ENCODE data around the gene MYF6. TPM values are rescaled to one million over a fixed set of nuclear protein-coding genes. Genes with fewer than 3 reads are reported as not detected.
A peak's percentile ranks its signal among the peaks of the same experiment; 100 is the strongest.

Gene MYF6
- total and polyA plus RNA-seq, 4 donors: not detected

DNA sequence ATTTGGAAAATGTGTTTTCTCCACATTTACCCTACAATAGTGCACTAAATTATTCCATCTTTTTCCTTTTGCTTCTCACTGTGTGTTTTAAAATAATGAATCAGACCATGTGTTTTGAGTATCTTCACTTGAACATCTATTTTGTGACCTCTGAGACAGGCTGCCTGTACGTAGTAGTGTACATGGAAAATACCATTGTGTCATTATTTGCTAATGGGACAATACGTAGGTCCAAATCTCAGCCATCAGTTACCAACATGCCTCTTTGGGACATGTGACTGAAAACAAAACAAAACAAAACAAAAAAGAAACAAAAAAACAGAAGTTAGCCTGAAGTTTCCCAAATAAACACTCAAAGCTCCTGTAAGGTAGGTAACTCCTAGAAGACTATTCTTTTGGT lies 7.1 kb upstream of the MYF6 start:
- 86 to 88% methylated on average over 2 of the region's 2 CpGs for WGBS, 2 donors
- intact Hi-C loops (cut with DNase I): no loop called here
- no peak for ATAC-seq (ENCODE audit: low FRiP score)
- no peak for DNase-seq
- H3K36me3 ChIP-seq (ENCODE audit: control insufficient read depth in 1 of 2, insufficient read depth in 2 of 2, low read length in 1 of 2): no peaks in the 10 kb centered on the region
- no peak overlapping the region for H3K4me3 ChIP-seq (ENCODE audit: low read length in 2 of 2)
- H3K27me3 ChIP-seq (ENCODE audit: control insufficient read depth in 1 of 2, insufficient read depth in 2 of 2, low read length in 1 of 2): no peaks in the 10 kb centered on the region
- no peaks in the 10 kb centered on the region for H3K4me1 ChIP-seq (ENCODE audit: control insufficient read depth in 1 of 2, insufficient read depth in 2 of 2, low read length in 2 of 2)
- H3K9me3 ChIP-seq (ENCODE audit: control insufficient read depth, low read length): no peaks in the 10 kb centered on the region
- no peak overlapping the region for H3K27ac ChIP-seq (ENCODE audit: low read depth in 1 of 2, low read length in 2 of 2)

DNA sequence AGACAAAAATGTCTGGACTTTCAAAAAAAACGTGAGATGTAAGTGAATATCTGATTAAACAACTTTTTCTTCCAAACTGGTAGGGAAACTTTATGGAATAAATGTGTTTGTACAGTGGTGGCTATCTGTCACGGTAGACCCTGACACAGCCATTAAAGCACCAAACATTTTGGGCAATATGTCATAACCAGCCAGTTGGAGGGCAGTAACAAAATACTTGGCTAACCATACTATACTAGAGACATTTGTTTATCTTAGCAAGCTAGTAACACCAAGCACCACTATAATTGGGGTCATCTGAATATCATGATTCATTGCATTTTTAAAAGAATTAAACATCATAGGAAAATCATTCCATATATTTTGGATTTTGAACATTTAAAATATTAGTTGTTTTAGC lies 6.0 kb upstream of the MYF6 start:
- no peaks in the 10 kb centered on the region for H3K36me3 ChIP-seq (ENCODE audit: control insufficient read depth in 1 of 2, insufficient read depth in 2 of 2, low read length in 1 of 2)
- no peak overlapping the region for H3K27ac ChIP-seq (ENCODE audit: low read depth in 1 of 2, low read length in 2 of 2)
- no peak overlapping the region for H3K4me3 ChIP-seq (ENCODE audit: low read length in 2 of 2)
- no peak for DNase-seq
- H3K27me3 ChIP-seq (ENCODE audit: control insufficient read depth in 1 of 2, insufficient read depth in 2 of 2, low read length in 1 of 2): no peaks in the 10 kb centered on the region
- H3K4me1 ChIP-seq (ENCODE audit: control insufficient read depth in 1 of 2, insufficient read depth in 2 of 2, low read length in 2 of 2): no peaks in the 10 kb centered on the region
- 22 to 35% methylated on average over 2 of the region's 2 CpGs for WGBS, 2 donors
- no peaks in the 10 kb centered on the region for H3K9me3 ChIP-seq (ENCODE audit: control insufficient read depth, low read length)
- ATAC-seq (ENCODE audit: low FRiP score): no peak
- intact Hi-C loops (cut with DNase I): no loop called here

DNA sequence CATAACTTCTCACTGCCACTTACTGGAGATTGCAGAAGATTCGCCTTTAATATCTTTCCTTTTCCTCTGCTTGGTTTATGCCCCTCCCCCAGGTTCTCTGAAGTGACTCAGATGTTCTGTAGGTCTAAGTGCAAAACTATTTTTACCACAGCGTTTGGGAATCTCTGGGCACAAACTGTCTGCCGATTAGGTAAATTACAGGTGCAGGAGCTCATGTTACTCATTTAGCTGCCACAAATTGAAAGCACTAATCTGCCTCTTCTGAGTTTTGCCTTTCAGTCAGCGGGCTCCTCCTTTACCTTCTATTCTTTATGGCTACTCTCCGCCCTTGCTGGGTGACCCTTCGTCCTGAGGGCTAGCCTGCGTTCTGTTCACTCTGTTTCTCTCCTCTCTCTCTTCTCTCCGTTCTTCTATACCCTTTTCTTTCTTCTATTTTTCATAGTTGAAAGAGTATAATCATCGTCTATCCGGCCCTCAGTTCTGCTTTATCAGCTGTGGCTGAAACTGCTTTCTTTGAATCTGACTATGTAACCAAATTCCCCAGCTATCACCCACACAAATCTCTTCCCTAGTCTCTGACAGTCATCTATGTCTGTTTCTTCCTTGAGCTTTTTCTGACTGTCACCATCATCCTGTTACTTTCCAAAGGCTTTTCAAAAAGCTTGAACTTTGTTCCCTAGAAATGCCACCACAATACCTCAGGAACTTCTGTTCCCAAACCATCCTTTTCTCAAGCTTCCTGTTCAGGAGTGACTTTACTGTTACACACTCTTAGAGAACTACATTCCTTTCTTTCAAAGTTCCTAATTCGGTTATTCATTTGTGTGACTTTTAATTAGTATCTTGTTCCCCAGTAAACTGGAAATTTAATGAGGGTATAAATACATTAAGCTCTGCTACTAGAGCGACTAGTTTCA lies 4.3 kb upstream of the MYF6 start:
- DNase-seq (no peak), ATAC-seq (ENCODE audit: low FRiP score) (no peak)
- Histone ChIP-seq H3K36me3 (ENCODE audit: control insufficient read depth in 1 of 2, insufficient read depth in 2 of 2, low read length in 1 of 2) (no peaks in the 10 kb centered on the region), H3K27me3 (ENCODE audit: control insufficient read depth in 1 of 2, insufficient read depth in 2 of 2, low read length in 1 of 2) (no peaks in the 10 kb centered on the region), H3K27ac (ENCODE audit: low read depth in 1 of 2, low read length in 2 of 2) (no peak overlapping the region), H3K4me3 (ENCODE audit: low read length in 2 of 2) (no peak overlapping the region), H3K4me1 (ENCODE audit: control insufficient read depth in 1 of 2, insufficient read depth in 2 of 2, low read length in 2 of 2) (no peaks in the 10 kb centered on the region), H3K9me3 (ENCODE audit: control insufficient read depth, low read length) (no peaks in the 10 kb centered on the region)
- intact Hi-C loops (cut with DNase I): no loop called here
- 61% methylated on average over 12 of the region's 12 CpGs for WGBS, 2 donors

DNA sequence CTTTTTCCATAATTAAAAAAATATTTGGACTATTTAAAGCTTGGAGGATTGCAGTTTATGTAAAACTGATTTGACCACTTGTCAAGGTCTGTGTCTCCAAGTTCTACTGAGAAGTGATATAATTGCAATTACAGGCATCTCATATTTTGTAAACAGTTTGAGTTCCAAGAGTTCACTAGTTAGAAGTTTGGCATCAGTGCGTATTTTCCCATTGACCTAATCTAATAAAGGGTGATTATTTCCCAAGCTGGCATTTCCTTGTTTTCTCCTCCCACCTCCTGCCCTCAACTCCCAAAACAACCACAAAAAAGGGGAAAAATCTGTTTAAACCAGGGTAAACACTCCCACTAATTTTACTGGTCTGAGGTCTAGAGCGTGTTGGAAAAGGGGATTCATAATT lies 3.0 kb upstream of the MYF6 start:
- H3K4me1 ChIP-seq (ENCODE audit: control insufficient read depth in 1 of 2, insufficient read depth in 2 of 2, low read length in 2 of 2): no peaks in the 10 kb centered on the region
- no peaks in the 10 kb centered on the region for H3K27me3 ChIP-seq (ENCODE audit: control insufficient read depth in 1 of 2, insufficient read depth in 2 of 2, low read length in 1 of 2)
- intact Hi-C loops (cut with DNase I): no loop called here
- H3K9me3 ChIP-seq (ENCODE audit: control insufficient read depth, low read length): peaks cover 1% of the 10 kb centered on the region
- H3K27ac ChIP-seq (ENCODE audit: low read depth in 1 of 2, low read length in 2 of 2): no peak overlapping the region
- 85 to 88% methylated on average over 2 of the region's 2 CpGs for WGBS, 2 donors
- DNase-seq (no peak), ATAC-seq (ENCODE audit: low FRiP score) (no peak)
- no peak overlapping the region for H3K4me3 ChIP-seq (ENCODE audit: low read length in 2 of 2)
- no peaks in the 10 kb centered on the region for H3K36me3 ChIP-seq (ENCODE audit: control insufficient read depth in 1 of 2, insufficient read depth in 2 of 2, low read length in 1 of 2)

DNA sequence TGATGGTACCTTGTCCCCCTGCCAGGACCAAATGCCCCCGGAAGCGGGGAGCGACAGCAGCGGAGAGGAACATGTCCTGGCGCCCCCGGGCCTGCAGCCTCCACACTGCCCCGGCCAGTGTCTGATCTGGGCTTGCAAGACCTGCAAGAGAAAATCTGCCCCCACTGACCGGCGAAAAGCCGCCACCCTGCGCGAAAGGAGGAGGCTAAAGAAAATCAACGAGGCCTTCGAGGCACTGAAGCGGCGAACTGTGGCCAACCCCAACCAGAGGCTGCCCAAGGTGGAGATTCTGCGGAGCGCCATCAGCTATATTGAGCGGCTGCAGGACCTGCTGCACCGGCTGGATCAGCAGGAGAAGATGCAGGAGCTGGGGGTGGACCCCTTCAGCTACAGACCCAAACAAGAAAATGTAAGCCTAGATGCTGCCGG lies 410 bp downstream of the MYF6 start:
- H3K4me3 ChIP-seq (ENCODE audit: low read length in 2 of 2): no peak overlapping the region
- intact Hi-C loops (cut with DNase I): no loop called here
- ATAC-seq (ENCODE audit: low FRiP score): no peak

DNA sequence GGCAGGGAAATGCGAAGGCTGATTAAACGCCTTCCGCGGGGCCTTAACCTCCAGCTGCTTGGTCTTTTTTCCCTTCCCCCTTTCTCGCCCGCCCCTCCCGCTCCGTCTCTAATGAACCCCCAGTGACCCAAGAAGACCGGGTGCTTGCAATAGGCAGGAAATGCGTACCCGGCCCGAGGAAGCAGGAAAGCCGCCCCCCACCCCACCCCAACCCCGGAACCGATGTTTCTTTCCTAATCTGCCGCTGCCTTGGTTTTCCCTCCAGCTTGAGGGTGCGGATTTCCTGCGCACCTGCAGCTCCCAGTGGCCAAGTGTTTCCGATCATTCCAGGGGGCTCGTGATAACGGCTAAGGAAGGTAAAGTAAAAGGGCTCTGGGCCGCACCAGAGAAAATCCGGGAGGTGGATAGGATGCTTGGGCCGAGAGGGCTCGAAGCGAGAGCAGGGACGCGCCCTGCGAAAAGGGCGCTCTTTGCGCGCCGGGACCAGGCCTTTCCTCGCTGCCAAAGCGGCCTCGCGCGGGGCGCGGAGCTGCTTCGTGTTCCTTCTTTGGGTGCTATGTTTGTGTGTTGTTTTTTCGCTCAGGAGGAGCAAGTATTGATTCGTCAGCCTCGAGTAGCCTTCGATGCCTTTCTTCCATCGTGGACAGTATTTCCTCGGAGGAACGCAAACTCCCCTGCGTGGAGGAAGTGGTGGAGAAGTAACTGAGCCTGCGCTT lies 983 bp downstream of the MYF6 start:
- H3K36me3 ChIP-seq (ENCODE audit: control insufficient read depth in 1 of 2, insufficient read depth in 2 of 2, low read length in 1 of 2): no peaks in the 10 kb centered on the region
- intact Hi-C loops (cut with DNase I): no loop called here
- no peaks in the 10 kb centered on the region for H3K4me1 ChIP-seq (ENCODE audit: control insufficient read depth in 1 of 2, insufficient read depth in 2 of 2, low read length in 2 of 2)
- H3K27me3 ChIP-seq (ENCODE audit: control insufficient read depth in 1 of 2, insufficient read depth in 2 of 2, low read length in 1 of 2): no peaks in the 10 kb centered on the region
- DNase-seq (peak in 1 of 2 donors; percentile 24), ATAC-seq (ENCODE audit: low FRiP score) (no peak)
- H3K9me3 ChIP-seq (ENCODE audit: control insufficient read depth, low read length): peaks cover 1% of the 10 kb centered on the region
- no peak overlapping the region for H3K4me3 ChIP-seq (ENCODE audit: low read length in 2 of 2)
- 15 to 23% methylated on average over 50 of the region's 50 CpGs for WGBS, 2 donors
- no peak overlapping the region for H3K27ac ChIP-seq (ENCODE audit: low read depth in 1 of 2, low read length in 2 of 2)

More for the DNA sequence above, 410 bp downstream of the MYF6 start:
- Histone ChIP-seq H3K36me3 (ENCODE audit: control insufficient read depth in 1 of 2, insufficient read depth in 2 of 2, low read length in 1 of 2) (no peaks in the 10 kb centered on the region), H3K27ac (ENCODE audit: low read depth in 1 of 2, low read length in 2 of 2) (no peak overlapping the region), H3K4me1 (ENCODE audit: control insufficient read depth in 1 of 2, insufficient read depth in 2 of 2, low read length in 2 of 2) (no peaks in the 10 kb centered on the region), H3K9me3 (ENCODE audit: control insufficient read depth, low read length) (peaks cover 1% of the 10 kb centered on the region), H3K27me3 (ENCODE audit: control insufficient read depth in 1 of 2, insufficient read depth in 2 of 2, low read length in 1 of 2) (no peaks in the 10 kb centered on the region)
- 66 to 75% methylated on average over 21 of the region's 21 CpGs for WGBS, 2 donors
- DNase-seq: peak in 1 of 2 donors; percentile 76

DNA sequence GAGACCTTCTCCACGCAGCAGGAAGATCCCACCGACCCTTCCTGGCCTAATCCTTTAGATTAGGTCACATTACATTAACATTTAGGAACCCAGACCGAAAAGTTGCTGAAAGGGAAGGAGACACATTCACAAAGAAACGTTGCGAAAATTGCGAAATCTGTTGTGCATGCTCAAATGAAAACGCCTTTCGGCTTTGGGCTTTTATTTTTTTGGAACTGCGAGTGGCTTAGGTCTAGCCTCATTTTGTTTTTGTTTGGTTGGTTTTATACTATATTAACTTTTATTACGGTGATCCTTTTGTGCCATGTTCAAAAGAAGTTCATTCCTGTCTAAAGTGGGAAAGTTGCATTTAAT lies 1.5 kb downstream of the MYF6 start:
- Histone ChIP-seq H3K27ac (ENCODE audit: low read depth in 1 of 2, low read length in 2 of 2) (no peak overlapping the region), H3K36me3 (ENCODE audit: control insufficient read depth in 1 of 2, insufficient read depth in 2 of 2, low read length in 1 of 2) (no peaks in the 10 kb centered on the region), H3K9me3 (ENCODE audit: control insufficient read depth, low read length) (peaks cover 1% of the 10 kb centered on the region), H3K4me1 (ENCODE audit: control insufficient read depth in 1 of 2, insufficient read depth in 2 of 2, low read length in 2 of 2) (no peaks in the 10 kb centered on the region), H3K4me3 (ENCODE audit: low read length in 2 of 2) (no peak overlapping the region), H3K27me3 (ENCODE audit: control insufficient read depth in 1 of 2, insufficient read depth in 2 of 2, low read length in 1 of 2) (no peaks in the 10 kb centered on the region)
- DNase-seq (no peak), ATAC-seq (ENCODE audit: low FRiP score) (no peak)
- 60 to 62% methylated on average over 10 of the region's 10 CpGs for WGBS, 2 donors
- intact Hi-C loops (cut with DNase I): no loop called here

DNA sequence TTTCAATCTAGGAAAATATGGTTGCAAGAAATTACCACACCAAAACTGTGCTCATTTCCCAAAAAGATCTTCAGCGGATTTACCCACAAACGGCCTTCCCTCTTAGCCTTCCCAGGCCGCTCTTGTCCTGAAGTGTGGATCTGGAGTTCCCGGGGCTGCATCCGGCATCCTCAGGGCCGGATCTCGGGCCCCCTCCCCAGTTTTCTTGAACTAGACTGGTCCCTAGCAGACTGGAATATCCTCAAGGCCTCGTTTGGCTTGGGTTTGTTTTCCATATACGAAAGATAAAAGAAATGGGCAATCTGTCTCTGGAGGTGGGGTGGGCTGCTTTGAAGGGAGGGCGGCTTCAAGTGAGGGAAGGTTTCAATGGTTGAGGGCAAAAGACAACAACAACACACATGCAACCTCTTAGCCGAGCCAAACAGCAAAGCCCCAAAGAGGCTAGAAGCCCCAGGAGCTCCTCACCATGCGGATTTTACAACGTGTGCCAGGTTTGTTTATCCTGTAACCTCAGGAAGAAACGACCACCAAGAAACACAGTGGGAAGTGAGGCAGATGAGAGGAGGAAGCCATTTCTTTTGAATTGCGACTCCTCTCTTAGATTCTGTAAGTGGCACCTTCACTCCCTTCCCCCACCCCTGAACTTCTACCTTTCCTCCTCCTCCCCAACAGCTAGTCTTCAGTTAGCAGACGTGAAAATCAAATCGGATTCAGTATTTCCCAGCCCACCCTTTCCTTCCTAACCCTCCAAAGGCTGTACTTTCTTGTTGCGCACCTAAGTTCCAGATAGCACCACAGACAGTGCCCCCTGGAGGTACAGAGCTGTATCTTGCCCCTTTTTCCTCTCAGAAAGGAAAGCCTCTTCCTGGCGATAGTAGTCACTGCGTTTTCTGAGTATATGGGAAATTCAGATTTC lies 2.6 kb downstream of the MYF6 start:
- 67 to 74% methylated on average over 20 of the region's 20 CpGs for WGBS, 2 donors
- no peak overlapping the region for H3K27ac ChIP-seq (ENCODE audit: low read depth in 1 of 2, low read length in 2 of 2)
- intact Hi-C loops (cut with DNase I): no loop called here
- ATAC-seq (ENCODE audit: low FRiP score) (no peak), DNase-seq (no peak)
- no peaks in the 10 kb centered on the region for H3K4me1 ChIP-seq (ENCODE audit: control insufficient read depth in 1 of 2, insufficient read depth in 2 of 2, low read length in 2 of 2)
- peaks cover 1% of the 10 kb centered on the region for H3K9me3 ChIP-seq (ENCODE audit: control insufficient read depth, low read length)
- no peaks in the 10 kb centered on the region for H3K27me3 ChIP-seq (ENCODE audit: control insufficient read depth in 1 of 2, insufficient read depth in 2 of 2, low read length in 1 of 2)
- H3K36me3 ChIP-seq (ENCODE audit: control insufficient read depth in 1 of 2, insufficient read depth in 2 of 2, low read length in 1 of 2): no peaks in the 10 kb centered on the region
- H3K4me3 ChIP-seq (ENCODE audit: low read length in 2 of 2): no peak overlapping the region

Measured in aorta (tissue), 5 donors.